CD4-positive, alpha-beta T cell treated with Interleukin-6 for 4 hours (primary cell): ENCODE results near the gene FGF3.

Experiments used
- DNase-seq: peaks from one replicate; pipeline ENCODE4 v3.0.0-alpha.2; 2020; ENCODE audit warnings: mixed read lengths

The FGF3 gene

DNA sequence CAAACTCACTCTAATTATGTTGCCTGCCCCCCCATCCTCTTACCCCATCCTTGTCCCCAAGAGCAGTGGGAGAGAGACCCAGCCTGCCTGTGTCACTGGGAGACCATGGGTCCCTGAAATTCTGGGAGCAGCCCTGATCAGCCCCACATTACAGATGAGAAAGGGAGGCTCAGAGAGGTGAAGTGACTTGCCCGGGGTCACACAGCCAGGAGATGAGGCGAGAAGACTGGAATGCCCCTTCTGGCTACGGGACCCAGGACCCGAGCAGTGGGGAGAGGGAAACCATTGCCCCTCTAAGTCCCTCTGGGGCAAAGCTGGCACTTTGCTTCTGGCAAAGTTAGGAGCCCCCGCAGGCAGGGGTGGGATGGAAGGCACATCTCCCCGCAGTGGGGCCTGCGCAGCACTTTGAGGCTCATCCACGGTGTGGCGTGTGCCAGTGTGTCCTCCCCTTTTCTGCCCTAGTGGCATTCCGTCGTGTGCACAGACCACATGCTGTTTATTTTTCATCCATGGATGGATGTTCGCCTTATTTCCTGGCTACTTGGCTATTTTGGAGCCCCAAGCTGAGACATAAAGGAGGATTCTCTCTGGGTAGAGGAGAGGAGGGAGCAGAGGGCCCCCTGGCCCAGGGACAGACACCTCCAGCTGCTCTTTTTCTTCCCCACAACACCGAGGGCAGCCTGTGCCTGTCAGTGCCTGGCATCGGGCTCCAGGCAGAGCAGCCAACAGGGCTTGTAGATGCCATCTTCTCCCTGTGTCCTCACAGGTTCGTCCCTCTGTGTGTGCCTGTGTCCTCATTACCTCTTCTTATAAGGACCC lies 3.7 kb upstream of the FGF3 start:
- no peak for DNase-seq

DNA sequence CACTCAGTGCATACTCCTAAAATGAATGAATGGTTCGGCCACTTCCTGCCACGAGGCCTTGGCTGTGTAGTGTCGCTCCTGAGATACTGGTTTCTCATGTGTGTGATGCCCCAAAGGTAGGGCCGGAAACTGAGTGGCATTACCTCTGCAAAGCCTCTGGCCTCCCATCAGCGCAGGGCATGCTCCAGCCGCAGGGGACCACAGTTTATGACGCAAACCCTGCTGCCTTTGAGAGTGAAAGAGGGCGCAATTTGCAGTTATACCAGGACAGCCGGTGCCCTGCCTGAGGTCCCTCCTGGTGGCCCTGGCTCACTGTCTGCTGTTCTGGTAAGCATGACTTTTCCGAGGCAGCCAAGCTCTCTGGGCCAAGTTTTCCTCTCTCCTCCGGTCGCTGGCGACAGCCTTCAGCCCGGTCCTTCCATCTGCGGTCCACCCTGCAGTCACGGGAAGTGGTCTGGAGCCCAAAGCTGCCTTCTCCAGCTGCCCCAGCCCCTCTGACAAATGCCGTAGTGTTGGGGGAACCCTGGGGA lies 2.4 kb upstream of the FGF3 start:
- no peak for DNase-seq

- DNase-seq, result no peak
Observed at GRCh38 chr11:69820441-69820840, 1.2 kb upstream of the FGF3 start.

DNA sequence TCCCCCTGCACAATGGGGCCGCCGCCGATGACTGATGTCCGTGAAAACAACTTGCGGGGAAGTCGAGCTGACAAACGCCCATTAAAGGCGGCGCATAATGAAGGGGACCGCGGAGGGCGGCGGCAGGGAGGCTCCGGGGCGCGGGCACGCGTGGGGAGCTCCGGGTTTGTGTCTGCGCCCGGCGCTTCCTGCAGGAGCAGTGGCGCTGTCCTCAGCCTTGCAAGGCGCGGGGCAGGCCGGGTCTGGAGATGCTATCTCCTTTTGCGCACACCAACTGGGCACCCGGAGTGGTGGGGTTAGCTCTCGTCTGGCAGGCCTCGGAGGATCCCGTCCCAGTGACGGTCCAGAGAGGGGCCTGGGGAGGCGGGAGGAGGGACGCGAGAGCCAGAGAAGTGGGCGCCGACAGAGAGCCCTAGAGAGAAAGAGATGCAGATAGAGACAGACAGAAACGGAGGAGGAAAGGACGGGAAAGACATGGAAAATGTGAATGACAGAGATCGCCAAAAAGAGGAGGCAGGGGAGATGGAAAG lies 390 bp upstream of the FGF3 start:
- DNase-seq, result no peak

DNA sequence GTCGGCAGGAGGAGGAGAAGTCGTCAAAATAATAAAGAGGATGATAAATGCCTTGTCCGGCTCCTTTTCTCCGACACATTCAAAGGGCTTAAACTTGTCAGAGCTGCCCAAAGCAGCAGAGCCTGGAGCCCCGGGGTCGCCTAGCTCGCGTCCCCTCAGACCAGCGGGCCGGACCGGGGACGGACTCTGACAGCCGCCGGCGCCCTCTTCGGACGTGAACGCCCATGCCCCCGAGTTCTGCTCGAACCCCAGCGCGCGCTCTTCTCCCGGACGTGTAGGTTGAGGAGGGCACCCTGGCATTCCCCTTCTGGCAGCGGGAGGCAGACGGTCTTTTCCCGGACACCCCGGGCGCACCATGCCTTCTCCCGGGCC lies 999 bp downstream of the FGF3 start:
- no peak for DNase-seq

DNA sequence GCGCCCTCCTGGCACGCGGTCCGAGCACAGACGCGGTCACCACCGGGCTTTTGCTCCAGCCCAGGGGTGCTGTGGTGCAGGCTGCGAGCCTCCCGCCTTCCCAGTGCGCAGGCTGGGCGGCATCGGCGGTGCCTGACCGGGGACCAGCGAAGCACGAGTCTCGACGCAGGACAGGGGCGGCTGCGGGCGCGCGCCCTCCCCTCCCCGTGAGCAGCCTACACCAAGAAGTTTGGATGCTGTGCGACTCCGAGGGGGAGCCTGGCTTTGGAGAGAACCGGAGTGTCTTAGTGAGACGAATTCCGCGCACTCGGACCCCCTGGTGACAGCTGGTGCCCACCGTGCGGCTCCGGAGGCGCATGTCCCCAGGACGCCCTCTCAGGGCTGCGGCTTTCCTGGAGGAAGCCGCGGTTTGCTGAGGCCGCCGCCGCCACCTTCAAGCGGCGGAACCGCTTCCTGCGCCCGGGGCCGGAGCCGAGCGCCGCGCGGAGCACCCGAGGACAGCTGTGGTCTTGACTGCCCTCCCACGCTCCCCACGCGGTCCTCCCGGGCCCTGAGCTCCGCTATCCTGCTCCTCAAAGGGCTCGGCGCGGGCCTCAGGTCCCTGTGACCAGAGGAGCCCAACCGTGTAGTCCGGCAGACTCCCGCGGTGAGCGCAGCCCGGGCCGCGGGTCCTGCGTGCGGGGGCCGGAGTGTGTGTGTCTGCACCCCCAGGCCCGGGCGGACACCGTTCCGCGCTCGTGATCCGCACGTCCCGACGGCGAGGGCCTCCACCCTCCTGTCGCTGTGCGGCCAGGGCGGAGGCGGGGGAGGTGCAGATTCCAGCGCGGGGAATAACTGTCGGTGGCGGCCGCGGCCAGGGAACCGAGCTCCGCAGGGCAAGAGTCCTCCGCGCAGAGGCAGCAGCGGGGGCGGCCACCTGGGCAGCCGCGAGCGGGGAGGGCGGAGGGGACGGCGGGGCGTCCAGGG lies 1.7 kb downstream of the FGF3 start:
- no peak for DNase-seq

DNA sequence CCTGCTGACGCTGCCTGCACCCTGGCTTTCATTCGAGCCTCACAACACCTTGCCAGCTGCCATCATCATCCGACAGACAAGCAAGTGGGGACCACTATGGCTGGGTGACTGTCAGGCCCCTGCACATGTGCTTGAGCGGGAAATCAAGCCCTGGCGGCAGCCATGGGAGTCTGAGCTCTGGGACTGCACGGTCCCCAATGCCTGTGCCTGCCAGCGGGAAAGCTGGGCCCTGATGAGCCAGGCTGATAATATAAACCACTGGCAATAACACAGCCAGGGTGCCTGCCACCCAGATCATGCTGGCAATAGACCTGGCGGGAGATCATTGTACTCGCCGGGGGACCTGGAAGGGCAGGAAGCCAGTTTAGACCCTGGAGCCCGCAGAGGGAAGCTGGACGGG lies 2.5 kb downstream of the FGF3 start:
- no peak for DNase-seq

DNA sequence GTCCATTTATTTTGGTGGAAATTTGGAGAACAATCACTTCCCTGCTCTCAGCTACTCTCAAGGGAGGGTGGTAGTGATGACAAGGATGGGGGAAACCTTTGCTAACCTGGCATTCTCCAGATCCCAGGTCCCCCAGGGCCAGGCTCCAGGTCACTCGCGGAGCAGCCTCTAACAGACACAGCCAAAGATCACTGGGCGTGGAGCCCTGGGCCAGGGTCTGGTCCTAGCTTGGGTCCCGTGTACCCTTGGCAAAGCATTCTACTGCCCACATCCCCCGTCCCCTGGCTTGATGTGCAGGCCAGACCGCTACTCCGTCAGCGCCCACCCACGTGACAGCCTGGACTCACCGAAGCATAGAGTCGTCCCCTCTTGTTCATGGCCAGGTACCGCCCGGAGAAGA lies 3.2 kb downstream of the FGF3 start:
- no peak for DNase-seq

DNA sequence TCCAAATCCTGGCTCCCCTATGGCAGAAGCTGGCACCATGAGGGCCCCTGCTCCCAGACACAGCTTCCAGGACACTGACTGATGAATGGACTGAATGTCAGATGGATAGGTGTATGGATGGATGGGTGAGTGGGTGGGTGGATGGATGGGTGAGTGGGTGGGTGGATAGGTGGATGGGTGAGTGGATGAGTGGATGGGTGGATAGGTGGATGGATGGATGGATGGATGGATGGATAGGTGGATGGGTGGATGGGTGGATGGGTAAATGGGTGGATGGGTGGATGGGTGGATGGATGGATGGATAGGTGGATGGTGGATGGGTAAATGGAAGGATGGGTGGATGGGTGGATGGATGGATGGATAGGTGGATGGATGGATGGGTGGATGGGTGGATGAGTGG lies 4.3 kb downstream of the FGF3 start:
- no peak for DNase-seq

- DNase-seq, result no peak
Observed at GRCh38 chr11:69814411-69814810, 4.8 kb downstream of the FGF3 start.

DNA sequence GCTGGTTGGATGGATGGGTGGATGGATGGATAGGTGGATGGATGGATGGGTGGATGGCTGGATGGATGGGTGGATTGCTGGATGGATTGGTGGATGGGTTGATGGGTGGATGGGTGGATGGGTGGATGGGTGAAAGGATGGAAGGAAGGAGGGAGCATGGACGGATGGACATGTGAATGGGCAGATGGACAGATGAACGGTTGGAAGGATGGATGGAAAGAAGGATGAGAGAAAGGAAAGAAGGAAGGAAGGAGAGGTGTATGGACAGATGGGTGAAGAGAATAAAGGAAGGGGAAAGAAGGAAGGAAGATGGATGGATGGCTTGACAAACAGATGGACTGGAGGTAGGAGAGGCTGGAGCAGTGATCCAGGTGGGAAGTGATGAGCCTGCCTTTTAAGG lies 5.4 kb downstream of the FGF3 start:
- no peak for DNase-seq

DNA sequence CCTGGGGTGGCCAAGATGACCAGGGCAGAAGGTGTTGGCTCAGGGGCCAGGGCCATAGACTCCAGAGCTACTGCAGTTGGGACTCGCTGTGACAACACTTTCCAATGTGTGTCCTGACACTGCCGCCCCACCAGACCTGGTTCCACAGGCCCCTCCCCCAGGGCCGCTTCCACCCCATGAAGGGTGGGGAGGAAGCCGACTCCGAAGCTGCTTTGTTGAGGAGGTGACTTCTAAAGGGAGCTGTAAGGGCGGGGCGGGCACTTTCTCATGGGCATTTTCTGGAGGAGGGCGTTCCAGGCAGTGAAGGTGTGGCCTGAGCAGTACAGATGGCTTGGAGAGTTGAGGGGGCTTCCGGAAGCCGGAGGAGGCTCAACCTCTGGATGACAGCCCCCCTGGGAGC lies 6.3 kb downstream of the FGF3 start:
- DNase-seq, result no peak

DNA sequence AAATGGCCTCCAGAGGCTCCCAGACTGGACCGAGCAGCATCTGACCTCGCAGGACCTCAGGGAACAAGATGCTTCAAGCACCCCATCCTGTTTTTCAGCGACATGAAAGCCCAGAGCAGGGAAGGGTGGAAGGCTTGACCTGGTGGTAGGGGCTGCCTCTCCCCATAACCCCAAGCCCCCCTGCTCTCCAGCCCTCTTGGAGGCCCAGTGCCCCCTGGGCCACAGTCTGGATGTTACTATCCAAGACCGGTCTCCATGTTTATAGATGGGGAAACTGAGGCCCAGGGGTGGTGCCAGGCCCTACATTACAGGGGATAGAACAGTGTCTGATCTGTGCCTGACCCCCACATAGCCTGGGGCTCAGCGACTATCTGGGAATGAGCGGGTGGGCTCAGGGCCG lies 7.0 kb downstream of the FGF3 start:
- DNase-seq, result no peak

DNA sequence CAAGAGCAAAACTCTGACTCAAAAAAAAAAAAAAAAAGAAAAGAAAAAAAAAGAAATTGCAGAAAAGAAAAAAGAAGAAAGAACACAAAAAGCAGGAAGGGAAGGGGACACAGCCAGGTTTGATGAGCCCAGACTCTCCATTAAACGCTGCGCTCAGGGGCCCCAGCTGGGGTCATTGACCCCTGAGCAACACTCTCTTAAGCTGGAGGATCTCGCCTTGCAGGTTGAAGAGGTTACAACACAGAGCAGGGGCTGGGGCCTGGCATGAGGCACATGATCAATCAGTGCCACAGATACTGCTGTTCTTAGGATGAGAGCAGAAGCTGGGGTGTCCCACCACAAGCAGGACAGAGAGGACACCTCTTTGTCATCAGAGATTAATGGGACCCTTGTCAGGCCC lies 7.8 kb downstream of the FGF3 start:
- no peak for DNase-seq

DNA sequence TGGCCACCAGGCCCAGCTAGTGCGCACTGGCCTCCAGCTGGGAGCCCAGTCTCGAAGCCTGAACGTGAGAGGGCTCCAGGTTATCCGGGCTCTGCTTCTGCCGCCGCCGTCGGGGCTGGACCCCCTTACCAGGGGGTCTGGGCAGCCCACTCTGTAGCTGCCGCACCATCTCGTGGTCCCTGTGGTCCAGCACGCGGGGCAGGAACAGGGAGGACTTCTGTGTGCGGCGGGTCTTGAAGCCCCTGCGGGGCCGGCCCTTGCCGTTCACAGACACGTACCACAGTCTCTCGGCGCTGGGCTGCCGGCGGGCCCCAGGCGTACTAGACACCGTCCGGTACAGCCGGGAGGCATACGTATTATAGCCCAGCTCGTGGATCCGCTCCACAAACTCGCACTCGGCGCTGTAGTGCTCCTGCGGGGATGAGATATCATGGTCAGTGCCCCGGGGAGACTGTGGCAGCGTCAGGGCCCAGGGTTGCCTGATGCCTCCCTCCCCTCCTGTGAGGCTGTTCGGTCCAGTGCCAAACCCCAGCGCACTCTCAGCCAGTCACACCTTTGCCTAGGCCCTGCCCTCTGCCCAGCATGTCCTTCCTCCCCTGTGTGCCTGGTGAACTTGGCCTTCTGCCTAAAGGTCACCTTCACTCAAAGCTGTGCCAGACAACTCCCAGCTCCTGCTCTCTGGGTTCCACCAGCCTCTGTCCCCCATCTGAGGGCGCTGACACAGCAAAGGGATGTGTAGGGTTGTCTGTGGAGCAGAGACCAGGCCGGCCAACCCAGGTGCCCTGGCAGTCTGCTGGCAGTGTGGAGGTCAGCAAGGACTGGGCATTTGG lies 8.7 kb downstream of the FGF3 start:
- no peak for DNase-seq

DNA sequence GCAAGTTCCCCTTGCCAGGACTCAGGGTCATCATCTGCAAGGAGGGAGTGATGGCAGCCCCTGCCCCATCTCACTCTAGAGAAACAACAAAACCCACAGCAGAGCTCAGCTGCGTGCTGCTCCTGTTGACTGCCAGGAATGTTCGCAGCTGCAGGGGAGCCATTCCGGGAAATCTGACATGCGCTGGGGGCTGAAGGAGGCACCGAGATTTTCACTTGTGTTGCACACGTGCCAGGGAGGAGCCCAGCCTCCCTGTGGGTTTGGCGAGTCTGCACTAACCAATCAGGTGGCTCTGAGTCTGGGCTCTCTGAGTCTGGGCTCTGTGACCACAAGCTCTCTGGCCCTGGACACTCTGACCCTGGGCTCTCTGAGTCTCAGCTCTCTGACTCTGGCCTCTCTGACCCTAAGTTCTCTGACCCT lies 10.5 kb downstream of the FGF3 start:
- DNase-seq, result no peak

DNA sequence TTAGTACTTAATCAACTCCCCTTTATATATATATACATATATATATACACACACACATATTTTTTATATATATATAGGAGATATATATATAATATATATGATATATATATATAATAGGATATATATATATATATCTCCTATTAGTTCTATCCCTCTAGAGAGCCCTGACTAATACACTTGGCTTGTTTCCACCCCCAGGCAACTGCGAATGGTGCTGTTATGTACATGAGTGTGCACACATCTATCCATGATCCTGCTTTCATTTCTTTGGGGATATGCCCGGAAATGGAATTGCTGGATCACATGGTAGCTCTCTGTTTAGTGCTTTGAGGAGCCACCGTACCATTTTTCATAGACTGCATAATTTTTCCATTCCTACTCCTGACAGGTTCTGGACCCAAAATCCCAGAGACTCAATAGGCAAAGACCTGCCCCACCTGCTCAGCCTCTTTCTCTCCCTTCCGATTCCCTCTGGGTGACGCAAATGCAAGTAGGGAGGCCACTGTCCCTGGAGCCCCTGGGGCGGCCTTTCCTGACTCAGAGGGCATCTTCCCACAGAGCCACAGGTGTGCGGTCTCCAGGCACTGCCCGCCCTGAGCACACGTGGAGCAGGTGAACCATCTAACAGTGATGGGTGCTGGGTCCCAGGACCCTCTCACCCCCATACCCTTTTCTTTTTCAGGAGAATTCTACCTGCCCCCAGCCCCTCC lies 12.0 kb downstream of the FGF3 start:
- DNase-seq, result no peak

GRCh38 chr11:69804769-69805508 lies 14.3 kb downstream of the FGF3 start:
- no peak for DNase-seq

GRCh38 chr11:69803604-69804218 lies 15.5 kb downstream of the FGF3 start:
- DNase-seq, result no peak

- DNase-seq, result no peak
Observed at GRCh38 chr11:69803022-69803421, 16.2 kb downstream of the FGF3 start.

DNA sequence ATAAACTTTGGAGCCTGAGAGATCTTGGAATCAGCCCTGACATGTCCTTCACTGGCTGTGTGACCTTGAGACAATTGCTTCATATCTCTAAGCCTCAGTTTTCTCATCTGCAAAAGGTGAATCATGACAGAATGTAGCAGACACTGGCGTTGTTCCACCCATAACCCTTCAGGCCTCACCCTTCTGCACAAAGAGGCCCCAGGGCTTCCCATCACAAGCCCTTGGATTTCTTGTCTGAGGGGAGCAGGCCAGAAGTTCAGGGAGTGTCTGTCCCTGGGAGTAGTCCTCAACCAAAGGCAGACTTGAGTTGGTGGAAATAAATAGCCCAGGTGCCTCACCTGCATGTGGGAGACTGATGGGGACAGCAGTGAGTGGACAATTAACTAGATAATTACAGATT lies 16.6 kb downstream of the FGF3 start:
- no peak for DNase-seq
